ENCODE measurements around the gene PDSS2.

PDSS2 gene

DNA sequence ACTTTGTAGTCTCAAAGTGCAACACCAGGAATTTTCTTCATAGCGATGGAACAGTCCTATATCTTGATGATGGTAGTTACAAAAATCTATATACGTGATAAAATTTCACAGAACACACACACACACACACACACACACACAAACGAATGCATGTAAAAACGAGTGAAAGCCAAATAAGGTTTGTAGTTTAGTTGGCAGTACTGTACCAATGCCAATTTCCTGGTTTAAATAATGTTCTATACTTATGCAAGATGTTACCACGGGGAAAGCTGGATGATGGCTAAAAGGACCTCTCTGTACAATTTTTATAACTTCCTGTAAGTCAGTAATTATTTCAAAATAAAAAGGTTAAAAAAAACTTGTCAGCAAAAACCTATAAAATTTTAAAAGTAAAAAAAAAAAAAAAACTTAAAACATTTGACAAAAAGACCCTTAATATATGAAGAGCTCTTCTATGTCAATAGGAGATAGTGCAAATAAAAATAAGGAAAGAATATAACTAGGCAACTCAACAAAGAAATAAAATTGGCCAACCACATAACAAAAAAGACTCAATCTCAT lies 37.6 kb downstream of the PDSS2 start:
- no peak overlapping the region for H3K4me3 ChIP-seq (ENCODE audit: low read depth, low read length)

DNA sequence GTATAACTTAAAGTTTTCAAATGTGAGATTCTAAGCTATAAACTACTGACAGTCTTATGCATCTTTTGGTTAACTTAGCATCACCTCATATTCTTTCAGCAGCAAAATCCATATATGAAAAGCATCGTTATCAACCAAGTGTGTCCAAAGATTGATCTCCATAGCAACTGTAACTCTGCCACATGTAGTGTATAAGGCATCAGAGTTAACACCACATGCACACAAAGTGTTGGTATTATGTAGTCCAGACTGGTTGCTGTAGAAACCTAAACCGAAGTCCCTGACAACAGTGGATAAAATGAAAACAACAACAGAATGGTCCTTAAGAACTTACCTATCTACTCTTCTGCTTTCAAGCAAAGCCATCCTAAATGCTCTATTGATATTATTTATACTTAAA lies 39.6 kb downstream of the PDSS2 start:
- H3K4me3 ChIP-seq (ENCODE audit: low read depth, low read length) = no peak overlapping the region

DNA sequence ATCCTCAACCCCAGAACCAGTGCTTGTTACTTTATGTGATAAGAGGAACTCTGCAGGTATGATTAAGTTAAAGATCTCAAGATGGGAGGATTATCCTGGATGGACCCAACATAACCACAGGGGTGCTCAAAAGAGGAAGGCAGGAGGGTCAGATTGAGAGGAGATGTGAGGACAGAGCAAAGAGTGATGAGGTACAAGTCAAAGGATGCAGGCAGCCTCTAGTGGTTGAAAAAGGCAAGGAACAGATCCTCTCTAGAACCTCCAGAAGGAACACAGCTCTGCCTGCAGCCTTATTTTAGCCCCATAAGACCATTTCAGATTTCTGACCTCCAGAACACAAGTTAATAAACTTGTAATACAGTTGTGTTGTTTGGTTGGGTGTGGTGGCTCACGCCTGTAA lies 41.2 kb downstream of the PDSS2 start:
- H3K4me3 ChIP-seq (ENCODE audit: low read depth, low read length) = no peak overlapping the region

DNA sequence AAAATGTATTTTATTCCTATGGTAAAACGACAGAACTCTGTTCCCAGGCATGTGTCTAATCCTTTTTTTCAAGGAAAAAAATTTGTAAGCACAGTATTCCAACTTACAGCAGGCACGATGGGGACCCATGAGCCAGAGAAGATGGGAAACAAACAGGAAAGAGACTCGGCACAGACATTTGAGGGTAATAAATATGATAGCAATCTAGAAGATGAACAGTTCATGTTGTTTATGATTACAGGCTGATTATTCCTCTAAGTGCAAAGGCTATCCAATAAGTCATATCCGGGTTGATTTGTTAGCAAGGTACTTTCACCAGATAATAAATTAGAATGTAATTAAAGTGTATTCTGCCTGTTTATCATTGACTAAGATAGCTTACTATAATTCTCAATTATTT lies 43.2 kb downstream of the PDSS2 start:
- H3K4me3 ChIP-seq (ENCODE audit: low read depth, low read length) = no peak overlapping the region

DNA sequence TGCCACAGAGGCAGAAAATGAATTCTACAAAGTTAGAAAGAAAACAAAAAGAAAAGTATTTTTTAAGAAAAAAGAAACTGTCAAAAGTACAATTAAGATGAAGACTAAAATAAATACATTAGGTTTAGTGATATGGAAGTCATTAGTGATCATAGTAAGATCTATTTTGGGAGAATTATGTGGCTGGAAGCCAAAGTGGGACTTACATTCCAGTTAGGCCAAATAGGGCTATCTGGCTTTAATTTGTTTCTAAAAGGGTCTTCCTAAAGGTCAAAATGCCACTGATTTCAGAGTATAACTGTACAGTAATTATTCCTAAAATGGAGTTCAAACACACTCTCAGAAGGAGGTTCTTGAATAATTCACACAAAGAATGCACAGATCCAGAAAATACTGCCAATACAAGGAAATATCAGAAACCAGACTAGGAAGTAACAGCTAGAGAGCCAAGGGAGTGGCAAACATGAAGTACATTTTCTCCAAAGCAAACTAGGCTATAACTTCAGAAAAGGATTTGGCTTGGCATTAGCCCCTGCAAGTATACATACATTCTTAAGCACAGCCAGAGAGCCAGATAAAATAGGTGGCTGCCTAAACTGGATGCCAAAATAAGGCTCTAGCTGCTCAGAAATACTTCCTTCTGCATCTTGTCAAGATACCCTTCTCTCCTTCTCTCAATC lies 45.3 kb downstream of the PDSS2 start:
- H3K4me3 ChIP-seq (ENCODE audit: low read depth, low read length) = no peak overlapping the region

DNA sequence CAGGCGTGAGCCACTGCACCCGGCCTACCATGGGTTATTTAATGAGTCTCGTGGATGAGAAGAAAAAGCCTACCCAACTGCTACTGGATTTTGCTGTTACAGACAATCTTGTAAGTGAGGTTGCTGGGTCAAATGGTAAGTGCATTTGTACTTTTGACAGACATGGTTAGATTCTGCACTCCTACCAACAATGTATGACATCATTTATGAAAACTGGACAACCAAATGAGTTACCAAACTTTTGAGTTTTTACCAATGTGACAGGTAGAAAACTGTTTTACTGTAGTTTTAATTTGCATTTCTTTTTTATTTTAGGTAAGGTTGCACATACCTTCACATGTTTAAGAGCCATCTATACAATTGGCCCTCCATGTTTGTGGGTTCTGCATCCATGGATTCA lies 48.2 kb downstream of the PDSS2 start:
- no peak overlapping the region for H3K4me3 ChIP-seq (ENCODE audit: low read depth, low read length)

DNA sequence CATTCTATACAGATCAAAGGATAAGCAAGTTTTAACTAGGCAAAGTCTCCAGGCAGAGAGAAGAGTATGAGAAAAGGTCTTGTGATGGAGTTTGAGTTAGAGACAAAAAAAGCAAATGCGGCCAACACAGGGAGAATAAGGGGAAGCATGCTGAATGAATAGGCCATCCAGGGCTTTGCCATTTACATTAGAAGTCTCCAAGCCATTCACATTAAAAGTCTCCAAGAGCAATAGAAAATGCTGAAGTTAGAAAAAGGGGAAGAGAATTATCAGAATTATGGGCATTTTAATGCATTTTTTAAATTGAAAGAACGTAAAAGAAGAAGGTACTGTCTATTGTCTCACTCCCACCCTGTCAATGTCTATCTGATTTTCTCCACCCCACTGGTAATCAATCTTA lies 49.4 kb downstream of the PDSS2 start:
- no peak overlapping the region for H3K4me3 ChIP-seq (ENCODE audit: low read depth, low read length)

DNA sequence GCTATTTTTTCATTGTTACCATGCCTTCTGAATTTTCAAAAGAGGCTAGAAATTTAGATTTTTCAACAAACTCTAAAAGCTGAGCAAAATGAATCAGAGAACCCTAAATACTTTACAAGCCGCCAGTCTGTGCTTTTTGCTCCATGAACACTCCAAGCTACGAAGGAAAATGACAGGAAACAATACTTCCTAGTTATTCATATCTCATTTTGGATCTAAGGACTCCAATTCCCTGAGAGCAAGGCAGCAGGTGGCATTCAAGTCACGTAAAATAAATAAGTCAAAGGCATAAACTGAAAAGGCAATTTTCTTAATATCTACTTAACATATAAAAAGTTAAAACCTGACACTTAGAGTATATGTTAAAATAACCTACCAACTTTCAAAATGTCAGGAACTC lies 50.6 kb downstream of the PDSS2 start:
- no peak overlapping the region for H3K4me3 ChIP-seq (ENCODE audit: low read depth, low read length)

DNA sequence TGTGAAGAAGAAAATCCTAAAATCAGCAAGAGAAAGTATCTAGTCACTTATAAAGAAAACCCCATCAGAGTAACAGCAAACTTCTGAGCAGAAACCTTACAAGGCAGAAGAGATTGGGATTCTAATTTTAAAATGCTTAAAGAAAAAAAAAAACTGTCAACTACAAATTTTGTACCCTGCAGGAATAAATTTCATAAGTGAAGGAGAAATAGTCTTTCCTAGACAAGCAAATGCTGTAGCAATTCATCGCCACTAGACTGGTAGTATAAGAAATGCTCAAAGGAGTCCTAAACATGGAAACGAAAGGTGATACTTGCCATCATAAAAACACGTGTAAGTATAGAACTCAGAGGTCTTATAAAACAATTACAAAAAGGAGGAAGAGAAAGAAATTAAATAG lies 54.4 kb downstream of the PDSS2 start:
- H3K4me3 ChIP-seq (ENCODE audit: low read depth, low read length) = no peak overlapping the region

DNA sequence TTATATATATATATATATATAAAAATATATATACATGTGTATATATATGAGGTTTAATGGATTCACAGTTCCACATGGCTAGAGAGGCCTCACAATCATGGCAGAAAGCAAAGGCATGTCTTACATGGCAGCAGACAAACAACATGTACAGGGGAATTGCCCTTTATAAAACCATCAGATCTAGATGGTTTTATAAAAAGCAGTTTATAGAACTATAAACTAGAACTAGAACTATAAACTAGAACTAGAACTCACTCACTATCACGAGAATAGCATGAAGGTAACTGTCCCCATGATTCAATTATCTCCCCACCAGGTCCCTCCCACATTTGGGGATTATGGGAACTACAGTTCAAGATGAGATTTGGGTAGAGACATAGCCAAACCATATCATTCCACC lies 56.8 kb downstream of the PDSS2 start:
- H3K4me3 ChIP-seq (ENCODE audit: low read depth, low read length) = no peak overlapping the region

DNA sequence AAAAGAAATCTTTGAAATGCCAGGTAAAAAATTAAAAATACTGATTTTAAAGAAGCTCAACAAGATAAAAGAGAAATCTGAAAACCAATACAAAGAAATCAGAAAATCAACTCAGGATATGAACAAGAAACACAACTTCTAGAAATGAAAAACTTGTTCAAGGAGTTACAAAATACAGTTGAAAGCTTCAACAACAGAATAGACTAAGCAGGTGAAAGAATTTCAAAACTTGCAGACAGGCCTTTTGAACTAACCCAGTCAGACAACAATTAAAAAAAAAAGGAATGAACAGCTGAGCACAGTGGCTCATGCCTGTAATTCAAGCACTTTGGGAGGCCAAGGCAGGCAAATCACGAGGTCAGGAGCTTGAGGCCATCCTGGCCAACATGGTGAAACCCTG lies 57.8 kb downstream of the PDSS2 start:
- no peak overlapping the region for H3K4me3 ChIP-seq (ENCODE audit: low read depth, low read length)

DNA sequence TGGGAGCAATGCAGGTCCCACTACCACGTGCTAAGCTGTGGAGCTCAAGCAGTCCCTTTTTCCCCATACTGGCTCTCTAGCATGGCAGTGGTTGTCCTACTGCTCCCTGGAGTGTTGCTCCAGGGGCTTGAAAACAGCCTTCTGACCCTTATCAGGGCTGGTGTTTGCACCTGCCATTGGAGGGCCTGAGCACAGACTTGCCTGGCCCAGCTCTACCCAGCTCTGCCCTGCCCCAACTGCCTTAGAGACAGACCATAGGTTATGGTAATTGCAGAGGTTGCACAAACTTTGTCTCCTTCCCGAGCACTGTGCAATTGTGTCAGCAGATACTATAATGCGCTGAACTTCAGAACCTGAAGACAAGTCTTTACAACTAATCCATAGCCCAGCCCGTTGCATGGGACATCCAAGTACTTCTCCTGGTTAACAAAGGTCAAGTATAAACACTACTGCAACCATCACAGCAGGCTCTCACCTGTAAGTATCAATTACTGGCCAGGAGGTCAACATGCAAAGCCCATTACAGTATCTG lies 58.7 kb downstream of the PDSS2 start:
- no peak overlapping the region for H3K4me3 ChIP-seq (ENCODE audit: low read depth, low read length)

DNA sequence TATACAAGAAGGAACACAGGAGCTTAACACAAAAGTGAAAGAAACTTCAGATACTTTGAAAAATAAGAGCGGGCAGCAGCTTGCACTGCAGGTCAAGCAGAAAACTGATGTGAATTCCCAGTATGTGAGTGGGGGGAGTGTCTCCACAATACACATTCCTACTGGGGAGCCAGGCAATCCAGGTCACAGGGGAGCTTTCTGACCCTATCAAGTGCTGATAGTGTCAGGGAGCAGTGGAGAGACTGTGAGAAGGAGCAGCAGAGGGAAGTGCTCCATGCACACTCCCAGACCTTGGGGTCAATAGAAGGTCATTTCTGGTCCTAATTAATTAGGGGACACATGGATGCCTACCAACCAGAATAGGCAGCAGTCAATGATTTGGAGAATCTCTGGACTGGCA lies 59.4 kb downstream of the PDSS2 start:
- no peak overlapping the region for H3K4me3 ChIP-seq (ENCODE audit: low read depth, low read length)

DNA sequence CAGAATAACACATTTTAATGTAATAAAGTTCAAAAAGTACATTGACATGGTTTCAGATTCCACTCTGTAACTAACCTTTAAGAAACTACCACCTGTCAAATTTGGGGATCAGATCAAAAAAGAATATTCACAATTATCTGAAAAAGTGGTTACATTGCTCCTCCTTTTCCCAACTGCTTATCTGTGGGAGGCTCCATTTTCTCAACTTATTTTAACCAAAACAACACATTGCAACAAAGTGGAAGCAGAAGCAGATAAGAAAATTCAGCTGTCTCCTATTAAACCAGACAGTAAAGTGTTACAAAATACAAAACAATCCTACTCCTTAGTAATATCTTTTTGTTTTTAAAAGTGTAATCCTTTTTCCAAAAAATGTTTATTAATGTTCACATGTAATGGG lies 61.4 kb downstream of the PDSS2 start:
- H3K4me3 ChIP-seq (ENCODE audit: low read depth, low read length) = no peak overlapping the region

DNA sequence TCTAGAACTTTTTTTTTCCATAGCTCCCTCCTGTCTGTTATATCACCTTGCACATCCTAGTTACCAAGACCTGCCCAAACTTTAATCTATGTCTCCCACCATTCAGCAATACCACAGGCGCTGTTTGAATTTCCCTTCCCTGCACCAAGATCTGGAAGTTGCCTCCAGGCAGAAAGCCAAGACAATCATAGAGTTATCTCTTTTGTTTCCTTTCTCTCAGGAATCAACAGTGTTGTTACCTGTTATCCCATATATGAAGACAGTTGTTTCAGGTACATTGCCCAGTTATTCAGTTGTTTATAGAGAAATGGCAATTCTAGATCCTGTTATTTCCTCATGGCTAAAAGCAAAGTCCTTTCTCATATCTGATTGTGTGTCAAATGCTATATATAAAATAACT lies 63.2 kb downstream of the PDSS2 start:
- H3K4me3 ChIP-seq (ENCODE audit: low read depth, low read length) = no peak overlapping the region

DNA sequence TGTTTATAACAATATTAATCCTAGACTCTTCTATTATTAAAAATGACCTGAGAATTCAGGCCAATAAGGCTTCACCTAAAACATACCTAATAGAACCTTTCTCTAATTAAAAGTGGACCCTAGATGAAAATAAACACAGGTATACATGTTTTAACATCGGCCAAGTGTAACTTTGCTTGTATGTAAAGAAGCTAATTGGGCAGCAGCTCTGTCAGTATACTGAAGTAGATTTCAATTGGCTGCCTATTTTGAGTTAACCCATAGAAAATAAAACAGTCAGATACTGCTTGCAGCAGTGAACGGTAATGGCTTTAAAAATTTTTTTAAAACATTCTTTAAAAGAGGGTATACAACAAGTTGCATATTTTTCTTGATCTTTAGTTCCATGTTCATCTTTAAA lies 67.3 kb downstream of the PDSS2 start:
- no peak overlapping the region for H3K4me3 ChIP-seq (ENCODE audit: low read depth, low read length)

DNA sequence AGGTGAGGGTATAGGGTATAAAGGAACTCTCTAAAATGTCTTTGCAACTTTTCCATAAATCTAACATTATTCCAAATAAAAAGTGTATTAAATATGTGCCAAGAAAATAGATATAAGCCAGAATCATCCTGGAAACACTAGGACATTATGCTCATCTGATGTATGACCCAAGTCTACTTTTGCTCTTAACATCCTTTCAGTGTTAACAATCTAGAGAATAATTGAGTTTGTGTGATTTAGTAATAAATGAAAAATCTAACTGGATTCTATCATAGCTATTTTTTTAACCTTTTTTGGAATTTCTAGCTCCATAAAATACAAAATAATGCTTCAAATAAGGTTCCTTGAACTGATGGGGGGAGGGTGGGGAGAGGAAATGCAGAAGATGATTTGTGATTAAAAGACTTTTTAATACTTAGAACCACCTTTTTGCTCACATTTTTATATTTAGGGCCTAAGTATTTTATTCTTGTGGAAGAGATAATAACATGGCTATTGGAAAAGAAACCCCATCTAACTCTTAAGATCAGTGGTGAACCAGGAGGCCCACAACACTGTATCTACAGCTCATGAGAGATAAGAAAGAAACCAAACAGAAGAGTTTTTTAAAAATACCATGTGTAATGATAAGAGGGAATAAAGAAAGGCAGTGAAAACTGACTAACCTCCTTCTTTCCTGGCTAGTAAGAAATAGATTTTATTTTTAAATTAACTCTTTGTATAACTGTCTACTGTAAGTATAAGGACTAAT lies 68.5 kb downstream of the PDSS2 start:
- H3K4me3 ChIP-seq (ENCODE audit: low read depth, low read length) = no peak overlapping the region

DNA sequence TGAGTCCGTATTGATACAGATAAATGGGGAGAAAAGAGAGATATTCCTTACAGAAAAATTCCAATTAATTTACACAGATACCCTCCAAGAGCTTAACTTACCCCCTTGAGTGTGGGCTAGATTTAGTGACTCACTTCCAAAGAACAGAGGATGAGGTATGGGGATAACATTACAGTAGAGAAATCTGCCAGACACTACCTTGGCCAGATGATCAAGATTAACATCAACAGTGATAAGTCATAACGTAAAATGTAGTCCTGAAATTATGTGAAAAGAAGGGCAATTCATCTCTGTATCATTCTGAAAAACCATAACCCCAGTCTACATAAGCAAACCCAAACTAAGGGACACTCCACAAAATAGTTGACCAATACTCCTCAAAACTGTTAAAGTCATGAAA lies 69.3 kb downstream of the PDSS2 start:
- H3K4me3 ChIP-seq (ENCODE audit: low read depth, low read length) = no peak overlapping the region

DNA sequence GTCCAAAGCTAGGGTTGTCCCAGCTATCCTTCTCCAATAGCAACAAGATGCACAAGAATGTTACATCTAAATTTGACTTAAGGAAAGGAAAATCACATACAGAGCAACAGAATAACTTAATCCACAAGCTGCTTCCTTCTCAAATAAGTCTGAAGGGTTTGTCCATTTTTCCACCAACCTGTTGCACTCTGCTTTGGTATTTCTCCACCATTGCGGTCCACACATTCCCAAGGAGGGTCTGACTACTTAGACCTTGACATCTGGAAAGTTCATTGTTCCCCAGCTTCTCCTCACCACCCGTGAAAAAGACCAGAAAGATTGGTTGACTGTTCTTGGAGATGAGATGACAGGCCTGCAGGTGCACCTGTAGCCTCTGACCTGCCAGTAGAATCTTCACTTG lies 72.5 kb downstream of the PDSS2 start:
- no peak overlapping the region for H3K4me3 ChIP-seq (ENCODE audit: low read depth, low read length)

DNA sequence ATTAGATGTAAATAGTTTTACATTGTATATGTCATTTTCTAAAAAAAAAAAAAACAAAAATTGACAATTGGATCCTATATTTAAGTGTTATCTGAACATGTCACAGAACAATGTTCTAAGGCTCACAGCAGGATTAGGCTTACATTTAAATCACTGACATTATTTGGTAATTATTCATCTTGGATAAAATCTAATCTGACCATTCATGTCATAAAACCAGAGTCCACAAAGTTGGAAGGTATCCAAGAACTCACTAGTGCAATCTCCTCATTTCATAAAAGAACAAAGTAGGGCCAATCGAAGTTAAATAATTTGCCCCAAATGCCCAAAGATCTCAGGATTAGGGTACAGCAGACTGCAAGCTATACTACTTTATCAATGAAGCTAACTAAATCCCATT lies 73.0 kb downstream of the PDSS2 start:
- no peak overlapping the region for H3K4me3 ChIP-seq (ENCODE audit: low read depth, low read length)

DNA sequence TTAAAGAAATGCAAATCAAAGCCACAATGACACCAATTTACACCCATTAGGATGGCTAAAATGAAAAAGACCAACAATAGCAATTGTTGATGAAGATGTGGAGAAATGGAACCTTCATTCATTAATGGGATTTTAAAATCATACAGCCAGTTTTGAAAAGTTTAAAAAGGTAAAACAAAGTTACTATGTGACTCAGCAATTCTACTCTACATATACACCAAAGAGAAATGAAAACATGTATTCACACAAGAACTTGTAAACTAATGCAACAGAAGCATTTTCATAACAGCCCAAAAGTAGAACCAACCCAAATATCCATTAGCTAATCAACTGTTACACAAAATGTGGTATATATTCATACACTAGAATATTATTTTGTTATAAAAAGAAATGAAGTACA lies 75.7 kb downstream of the PDSS2 start:
- no peak overlapping the region for H3K4me3 ChIP-seq (ENCODE audit: low read depth, low read length)

DNA sequence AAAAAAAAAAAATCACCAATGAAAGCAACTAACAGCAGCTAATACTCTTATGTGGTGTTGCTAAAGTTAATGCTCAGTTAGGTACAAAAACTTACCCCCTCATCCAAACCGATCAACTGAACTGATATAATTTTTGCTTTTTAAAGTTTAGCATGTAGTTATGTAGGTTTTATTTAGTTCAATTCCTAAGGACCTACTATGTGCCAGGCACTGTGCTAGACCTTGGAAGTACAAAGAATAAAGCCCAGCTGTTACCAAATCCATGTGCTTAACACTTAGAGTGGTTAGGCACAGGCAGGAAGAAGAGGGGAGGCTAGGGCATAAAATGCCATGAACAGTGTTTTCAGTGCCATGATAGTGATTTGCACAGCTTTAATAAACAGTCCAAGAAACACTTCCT lies 85.1 kb downstream of the PDSS2 start:
- no peak overlapping the region for H3K4me3 ChIP-seq (ENCODE audit: low read depth, low read length)
